Activated T-cell treated with anti-CD3 and anti-CD28 coated beads for 24 hours (primary cell): ENCODE measurements around the gene PRDM16.
"Not testable (repeated sequence)": the region's sequence is repeated elsewhere in the genome, so short reads cannot be mapped to it uniquely, and the experiment has no call there.

ENCODE experiments used
- DNase-seq: peaks from one replicate; pipeline ENCODE4 v3.0.0-alpha.2; 2020; ENCODE audit warnings: low read depth

Gene PRDM16

GRCh38 chr1:3282186-3282585 lies 213.2 kb downstream of the PRDM16 start:
- DNase-seq = no peak

DNA sequence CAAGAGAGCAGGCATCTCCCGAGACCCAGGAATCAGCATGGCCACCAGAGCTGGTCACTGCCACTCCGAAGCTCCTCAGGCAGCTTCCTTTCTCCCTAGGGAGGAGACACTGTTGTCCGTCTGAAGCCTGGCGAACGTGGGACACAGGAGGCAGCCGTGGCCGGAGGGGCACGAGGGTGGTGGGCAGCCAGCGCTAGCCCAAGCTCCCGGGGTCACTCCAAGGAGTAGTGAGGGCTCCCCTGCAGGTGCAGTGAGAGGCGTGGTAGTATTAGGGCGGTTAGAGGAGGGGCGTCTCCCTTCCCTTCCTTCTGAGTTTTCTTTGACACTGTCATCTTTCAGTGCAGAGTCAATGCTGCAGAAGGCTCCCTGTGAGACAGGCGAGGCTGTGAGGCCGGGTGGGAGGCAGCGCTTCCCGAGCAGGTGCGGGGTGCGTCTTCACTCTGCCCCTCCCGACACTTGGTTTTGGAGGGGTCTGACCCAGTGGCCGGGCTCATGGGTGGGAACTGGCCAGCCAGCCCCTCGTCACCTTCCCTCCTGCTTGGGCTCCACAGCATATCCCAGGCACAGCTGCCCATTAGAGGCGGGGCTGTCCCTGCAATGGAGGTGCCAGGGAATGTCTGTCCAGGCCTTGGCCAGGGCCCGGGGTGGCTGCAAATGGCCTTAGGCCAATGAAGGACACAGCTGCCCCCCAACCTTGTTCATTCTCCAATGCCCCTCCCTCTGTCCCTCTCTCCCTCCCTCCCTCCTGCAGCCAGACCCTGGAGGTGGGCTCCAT lies 213.8 kb downstream of the PRDM16 start:
- DNase-seq = no peak

DNA sequence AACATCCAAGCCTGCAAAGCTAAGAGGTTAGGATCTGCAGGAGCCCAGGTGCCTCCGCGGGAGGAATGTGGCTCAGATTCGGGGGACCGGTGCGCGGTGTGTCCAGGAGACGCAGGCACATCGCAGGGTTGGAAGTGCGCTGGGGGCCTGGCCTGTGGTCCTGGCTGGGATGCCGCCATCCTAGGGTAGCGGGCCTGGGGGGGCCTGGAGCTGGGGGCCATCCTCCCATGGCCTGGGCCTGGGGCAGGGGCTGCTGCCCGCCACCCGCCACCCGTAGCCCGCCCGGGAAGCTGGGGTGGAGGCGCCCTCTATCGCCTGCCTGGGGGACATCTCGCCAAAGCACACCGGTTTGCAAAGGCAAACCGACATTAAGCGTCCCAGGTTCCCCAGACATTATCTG lies 214.8 kb downstream of the PRDM16 start:
- no peak for DNase-seq

GRCh38 chr1:3284691-3285090 lies 215.7 kb downstream of the PRDM16 start:
- DNase-seq = no peak

DNA sequence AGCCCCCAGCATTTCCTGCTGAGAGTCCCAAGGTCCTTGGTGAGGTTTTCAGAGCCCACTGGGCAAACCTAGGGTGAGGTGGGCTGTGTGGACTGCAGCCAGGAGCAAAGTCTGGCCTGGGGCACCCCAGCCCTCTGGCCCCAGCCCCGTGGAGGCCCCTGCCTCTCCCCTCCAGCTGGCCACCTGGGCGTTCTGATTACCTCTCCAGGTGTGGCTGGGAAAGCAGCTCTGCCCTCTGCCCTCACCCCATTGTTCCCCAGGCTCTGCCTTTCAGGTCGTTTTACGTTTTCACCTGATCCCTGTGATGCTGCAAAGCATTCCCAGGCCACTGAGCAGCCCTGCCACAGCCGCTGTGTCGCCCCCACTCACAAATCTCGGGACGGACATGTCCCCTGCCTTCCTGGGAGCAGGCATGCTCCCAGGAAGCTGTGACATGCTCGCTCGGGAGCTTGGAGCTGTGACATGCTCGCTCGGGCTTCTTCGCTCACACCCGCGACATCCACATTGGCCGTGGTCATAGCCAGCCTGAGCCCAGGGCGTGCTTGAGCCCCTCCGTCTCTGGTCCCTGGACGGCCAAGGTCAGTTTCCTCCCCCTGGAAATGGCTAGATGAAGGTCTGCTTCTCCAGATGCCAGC lies 216.2 kb downstream of the PRDM16 start:
- no peak for DNase-seq

- not testable (repeated sequence) for DNase-seq
These were observed 218.1 kb downstream of the PRDM16 start for GRCh38 chr1:3287095-3287494.

GRCh38 chr1:3287656-3288160 lies 218.7 kb downstream of the PRDM16 start:
- DNase-seq = no peak

GRCh38 chr1:3289502-3289901 lies 220.5 kb downstream of the PRDM16 start:
- no peak for DNase-seq

GRCh38 chr1:3290438-3290837 lies 221.4 kb downstream of the PRDM16 start:
- no peak for DNase-seq

- DNase-seq = no peak
These were observed 221.9 kb downstream of the PRDM16 start for GRCh38 chr1:3290915-3291314.

GRCh38 chr1:3292051-3292722 lies 223.2 kb downstream of the PRDM16 start:
- no peak for DNase-seq

DNA sequence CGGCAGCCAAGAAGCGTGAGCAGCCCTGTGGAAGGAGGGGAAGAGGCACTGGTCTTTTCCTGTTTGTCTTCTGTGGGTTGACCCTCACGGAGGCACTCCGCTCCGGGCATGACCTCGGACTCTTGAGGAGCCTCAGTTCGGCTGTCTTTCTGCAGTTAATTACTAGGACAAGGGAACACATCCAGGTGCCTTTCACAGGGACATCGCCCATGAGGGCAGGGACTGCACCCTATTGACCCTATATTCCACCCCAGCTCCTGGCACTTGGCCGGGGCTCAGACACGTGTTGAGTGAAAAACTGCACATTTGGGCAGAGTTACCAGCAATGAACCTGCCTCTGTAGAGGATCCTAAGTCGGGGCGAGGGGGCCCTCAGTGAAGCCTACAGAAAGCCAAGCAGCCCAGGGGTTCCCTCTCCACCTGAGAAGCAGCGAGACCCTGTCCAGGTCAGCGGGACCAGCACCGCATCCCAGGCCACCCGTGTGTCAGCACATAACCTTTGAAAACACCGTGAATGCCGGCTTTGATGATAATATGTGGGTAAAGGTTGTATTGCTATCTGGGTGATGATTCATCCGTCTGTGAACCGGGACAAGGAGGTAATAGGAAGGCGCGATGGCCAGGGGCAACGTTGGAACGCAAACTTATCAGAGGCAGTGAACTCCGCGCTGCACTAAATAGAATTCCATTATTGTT lies 224.0 kb downstream of the PRDM16 start:
- DNase-seq = no peak

- DNase-seq = no peak
These were observed 224.6 kb downstream of the PRDM16 start for GRCh38 chr1:3293563-3294080.

DNA sequence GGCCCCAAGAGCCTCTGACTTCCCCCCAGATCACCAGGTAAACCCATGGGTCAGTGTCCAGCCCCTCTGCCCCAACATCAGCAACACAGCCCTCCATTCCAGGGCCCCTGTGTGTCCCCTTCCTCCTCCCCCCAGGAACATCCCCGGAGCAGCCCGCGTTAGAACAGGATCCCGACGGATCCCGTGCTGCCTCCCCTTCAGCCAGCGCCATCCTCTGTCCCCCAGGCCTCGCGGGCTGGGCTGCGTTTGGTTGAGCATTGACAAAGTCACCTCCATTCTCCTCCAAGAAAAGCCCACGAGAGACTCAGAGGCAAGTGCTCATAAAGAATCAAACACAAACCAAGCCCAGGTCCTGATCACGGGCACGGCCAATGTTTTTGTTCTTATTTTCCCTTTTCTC lies 225.4 kb downstream of the PRDM16 start:
- no peak for DNase-seq

GRCh38 chr1:3295846-3296245 lies 226.8 kb downstream of the PRDM16 start:
- no peak for DNase-seq

DNA sequence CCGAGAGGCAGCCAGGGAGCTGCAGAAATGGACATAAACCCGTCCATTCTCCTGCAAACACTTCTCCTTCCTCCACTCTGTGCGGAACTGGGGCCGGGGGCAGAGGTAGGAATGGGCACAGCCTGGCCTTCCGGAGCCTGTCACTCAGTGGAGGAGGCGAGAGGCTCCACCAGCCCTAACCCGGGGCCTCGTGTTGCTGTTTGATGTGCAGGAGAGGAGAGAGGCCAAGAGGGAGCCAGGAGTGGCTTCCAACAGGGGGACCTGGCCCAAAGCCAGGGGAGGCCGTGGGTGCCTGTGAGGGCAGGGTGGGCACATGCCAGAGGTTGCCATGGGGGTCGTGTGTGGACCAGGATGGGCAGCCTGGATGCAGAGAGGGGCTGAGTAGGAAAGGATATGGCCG lies 227.3 kb downstream of the PRDM16 start:
- DNase-seq = no peak

DNA sequence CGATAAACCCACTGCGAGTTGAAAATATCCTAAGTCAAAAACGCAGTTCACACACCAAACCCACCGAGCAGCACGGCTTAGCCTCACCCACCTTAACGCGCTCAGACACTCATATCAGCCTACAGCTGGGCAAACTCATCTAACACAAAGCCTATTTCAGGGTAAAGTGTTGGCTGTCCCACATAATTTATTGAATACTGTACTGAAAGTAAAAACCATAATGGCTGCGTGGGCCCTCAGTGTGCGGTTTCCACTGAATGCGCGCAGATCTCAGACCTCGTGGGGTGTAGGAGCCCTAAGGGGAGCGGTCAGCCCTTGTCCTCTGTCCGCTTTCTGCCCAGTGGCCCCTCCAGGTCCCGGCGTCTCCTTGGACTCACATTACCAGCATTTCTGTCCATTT lies 227.8 kb downstream of the PRDM16 start:
- no peak for DNase-seq

GRCh38 chr1:3297756-3298155 lies 228.8 kb downstream of the PRDM16 start:
- DNase-seq = no peak

- DNase-seq = no peak
These were observed 229.2 kb downstream of the PRDM16 start for GRCh38 chr1:3298197-3298596.

GRCh38 chr1:3304246-3304645 lies 235.2 kb downstream of the PRDM16 start:
- DNase-seq = no peak

DNA sequence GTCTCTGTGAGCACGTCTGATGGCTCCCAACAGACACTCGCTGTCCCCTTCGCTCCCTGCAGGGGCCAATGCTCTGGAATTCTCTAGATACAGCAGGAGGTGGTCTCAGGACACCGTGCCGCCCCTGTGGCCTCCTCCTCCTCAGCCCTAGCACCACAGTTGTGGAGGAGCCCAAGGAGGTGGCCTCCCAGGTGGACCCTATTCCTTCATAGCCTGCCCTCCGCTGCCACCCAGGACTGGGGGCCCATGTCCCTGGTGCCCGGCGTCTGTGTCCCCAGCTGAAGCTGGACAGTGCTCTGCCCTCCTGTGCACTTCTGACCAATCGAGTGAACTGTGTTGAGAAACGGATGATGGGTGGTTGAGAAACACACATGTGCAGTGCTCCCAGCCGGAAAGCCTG lies 235.7 kb downstream of the PRDM16 start:
- DNase-seq = no peak

DNA sequence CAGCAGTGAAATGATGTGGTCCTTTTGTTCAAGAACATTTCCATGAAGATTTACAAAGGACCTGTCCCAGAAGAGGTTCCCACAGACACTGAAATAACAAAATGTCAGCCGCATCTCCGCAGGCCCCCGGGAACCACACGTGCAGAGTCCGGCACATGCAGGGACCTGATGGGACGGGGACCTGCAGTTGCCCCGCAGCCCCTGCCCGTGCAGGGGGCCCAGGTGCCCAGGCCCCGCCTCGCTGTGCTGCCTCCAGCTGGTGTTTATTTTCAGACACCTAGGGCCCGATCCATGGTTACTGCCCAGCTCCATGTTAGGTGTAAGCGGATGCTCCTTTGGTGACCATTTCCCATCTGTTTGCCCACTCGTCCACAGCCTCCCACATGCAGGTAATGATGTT lies 236.2 kb downstream of the PRDM16 start:
- DNase-seq = no peak
